Transverse colon (tissue), 4 donors: ENCODE measurements around the gene DNM1.

Experiments used
- CTCF ChIP-seq, 5 experiments: fragments of 200-600 bp in 3 of 5; fragments of 450-650 bp in 2 of 5; sonication (generic) in 3 of 5; IDR thresholded peaks; 1 replicate in 2 of 5; 2 replicates in 3 of 5; pipeline ENCODE4 v1.5.1; 2016 to 2017; ENCODE audit warnings: antibody characterized with exemption in 5 of 5, inconsistent platforms in 3 of 5, mild to moderate bottlenecking in 2 of 5, moderate library complexity in 1 of 5
- POLR2A ChIP-seq: fragments of 450-650 bp; IDR thresholded peaks from one replicate; pipeline ENCODE4 v1.6.1; 2016; ENCODE audit warnings: antibody characterized with exemption, mild to moderate bottlenecking, moderate library complexity
- POLR2AphosphoS5 ChIP-seq, 3 donors: sonication (generic); formaldehyde crosslinking; IDR thresholded peaks; one replicate each; pipeline ENCODE4 v1.6.1; 2016; ENCODE audit warnings: antibody characterized with exemption in 3 of 3

GRCh38 chr9:128174062-128174461 lies 29.1 kb upstream of the DNM1 start:
- TF ChIP-seq CTCF (IDR thresholded peaks at IDR 0.05) (no peak), POLR2AphosphoS5 (IDR thresholded peaks at IDR 0.05) (no peak), POLR2A (no peak)
